MCF 10A (cell line): ENCODE measurements around the gene BSPH1. TPM values are rescaled to one million over a fixed set of nuclear protein-coding genes. Genes with fewer than 3 reads are reported as not detected.
A peak's percentile ranks its signal among the peaks of the same experiment; 100 is the strongest.
"Not testable (repeated sequence)": the region's sequence is repeated elsewhere in the genome, so short reads cannot be mapped to it uniquely, and the experiment has no call there.

Source experiments
- BruUV-seq: library from RNA; stranded (reverse); fragments of 400-500 nt; replicated peaks from 2 replicates; lab custom pipeline; 2021; lab: Mats Ljungman, UMichigan
- CTCF ChIA-PET: fragments of 300-600 bp; sonication (Branson Sonifier 250); formaldehyde crosslinking; extraction: SDS; loops from one replicate; lab custom pipeline; 2021; ENCODE audit warnings: antibody characterized with exemption, inconsistent platforms; lab: Yijun Ruan, JAX
- POLR2A ChIA-PET: fragments of 300-600, 350-650 bp; sonication (Branson Sonifier 250); formaldehyde crosslinking; extraction: SDS; loops from one replicate; lab custom pipeline; 2020; ENCODE audit warnings: antibody characterized with exemption, inconsistent platforms; lab: Yijun Ruan, JAX
- DNase-seq: peaks from one replicate; pipeline ENCODE4 v3.0.0-alpha.2; 2018; ENCODE audit not compliant: unreplicated experiment
- H3K27ac Mint-ChIP-seq: one replicate; pipeline ENCODE4 v1.8.0; 2022; ENCODE audit warnings: mild to moderate bottlenecking, low read depth, mixed read lengths; ENCODE audit not compliant: unreplicated experiment
- H3K27me3 Mint-ChIP-seq: one replicate; pipeline ENCODE4 v1.8.0; 2022; ENCODE audit warnings: mixed read lengths; ENCODE audit not compliant: insufficient read depth, unreplicated experiment
- H3K36me3 Mint-ChIP-seq: one replicate; pipeline ENCODE4 v1.8.0; 2022; ENCODE audit warnings: mild to moderate bottlenecking, moderate library complexity, mixed read lengths; ENCODE audit not compliant: insufficient read depth, unreplicated experiment
- H3K4me1 Mint-ChIP-seq: one replicate; pipeline ENCODE4 v1.8.0; 2022; ENCODE audit warnings: mixed read lengths; ENCODE audit not compliant: insufficient read depth, unreplicated experiment
- H3K4me3 Mint-ChIP-seq: one replicate; pipeline ENCODE4 v1.8.0; 2022; ENCODE audit warnings: mild to moderate bottlenecking, moderate library complexity, mixed read lengths; ENCODE audit not compliant: unreplicated experiment
- H3K9me3 Mint-ChIP-seq: one replicate; pipeline ENCODE4 v1.8.0; 2022; ENCODE audit warnings: mixed read lengths; ENCODE audit not compliant: unreplicated experiment
- intact Hi-C: fragments of 100-400 bp; cut with micrococcal nuclease; formaldehyde crosslinking; loops from 2 replicates; pipeline ENCODE4 v1.14.1; 2022
- total RNA-seq: library from RNA; stranded (reverse); gene quantifications from 2 replicates; pipeline ENCODE4 v1.2.3, GENCODE V29; 2022
- TF ChIP-seq, protein P1 (sequence below): fragments of 200-600 bp; IDR thresholded peaks from one replicate; pipeline ENCODE4 v1.8.0; 2022; ENCODE audit warnings: antibody characterized with exemption, mild to moderate bottlenecking; ENCODE audit not compliant: unreplicated experiment

BSPH1 gene
- total RNA-seq, 1 experiment from 2014 or later, result not detected

- BruUV-seq, intact Hi-C loops, H3K27me3 Mint-ChIP-seq, POLR2A ChIA-PET, H3K4me3 Mint-ChIP-seq, H3K4me1 Mint-ChIP-seq, H3K9me3 Mint-ChIP-seq, CTCF ChIA-PET, H3K27ac Mint-ChIP-seq, DNase-seq, H3K36me3 Mint-ChIP-seq: not testable (repeated sequence)
- TF ChIP-seq, protein P1, sequence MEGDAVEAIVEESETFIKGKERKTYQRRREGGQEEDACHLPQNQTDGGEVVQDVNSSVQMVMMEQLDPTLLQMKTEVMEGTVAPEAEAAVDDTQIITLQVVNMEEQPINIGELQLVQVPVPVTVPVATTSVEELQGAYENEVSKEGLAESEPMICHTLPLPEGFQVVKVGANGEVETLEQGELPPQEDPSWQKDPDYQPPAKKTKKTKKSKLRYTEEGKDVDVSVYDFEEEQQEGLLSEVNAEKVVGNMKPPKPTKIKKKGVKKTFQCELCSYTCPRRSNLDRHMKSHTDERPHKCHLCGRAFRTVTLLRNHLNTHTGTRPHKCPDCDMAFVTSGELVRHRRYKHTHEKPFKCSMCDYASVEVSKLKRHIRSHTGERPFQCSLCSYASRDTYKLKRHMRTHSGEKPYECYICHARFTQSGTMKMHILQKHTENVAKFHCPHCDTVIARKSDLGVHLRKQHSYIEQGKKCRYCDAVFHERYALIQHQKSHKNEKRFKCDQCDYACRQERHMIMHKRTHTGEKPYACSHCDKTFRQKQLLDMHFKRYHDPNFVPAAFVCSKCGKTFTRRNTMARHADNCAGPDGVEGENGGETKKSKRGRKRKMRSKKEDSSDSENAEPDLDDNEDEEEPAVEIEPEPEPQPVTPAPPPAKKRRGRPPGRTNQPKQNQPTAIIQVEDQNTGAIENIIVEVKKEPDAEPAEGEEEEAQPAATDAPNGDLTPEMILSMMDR, result peak; percentile 85
Measured at GRCh38 chr19:47920107-47920506, 71.9 kb downstream of the BSPH1 start.

Other genes starting within 250 kb of the BSPH1 start
- gene NOP53, start 246.6 kb downstream of the BSPH1 start, total RNA-seq, result 165 and 211 TPM in 2 replicates
- 93.5 and 115 TPM in 2 replicates for gene SELENOW, start 213.5 kb downstream of the BSPH1 start, total RNA-seq
- not detected in 2 replicates for gene TPRX1, start 187.6 kb downstream of the BSPH1 start, total RNA-seq
- not detected in 2 replicates for gene CRX, start 170.2 kb downstream of the BSPH1 start, total RNA-seq
- gene TPRX2, start 132.9 kb downstream of the BSPH1 start, total RNA-seq, result not detected in 2 replicates
- not detected in 2 replicates for gene SULT2A1, start 105.9 kb downstream of the BSPH1 start, total RNA-seq
- not detected in 2 replicates for gene ELSPBP1, start 2.5 kb upstream of the BSPH1 start, total RNA-seq
- gene CABP5, start 51.9 kb upstream of the BSPH1 start, total RNA-seq, result not detected in 2 replicates
- gene PLA2G4C, start 118.6 kb upstream of the BSPH1 start, total RNA-seq, result 1.1 and 1.4 TPM in 2 replicates
- gene LIG1, start 178.2 kb upstream of the BSPH1 start, total RNA-seq, result 12.2 and 14.6 TPM in 2 replicates
- 4.8 and 5.5 TPM in 2 replicates for gene ZSWIM9, start 178.5 kb upstream of the BSPH1 start, total RNA-seq